ENCODE data around the gene PHLPP2.
"Not testable (repeated sequence)": the region's sequence is repeated elsewhere in the genome, so short reads cannot be mapped to it uniquely, and the experiment has no call there.

Gene PHLPP2

DNA sequence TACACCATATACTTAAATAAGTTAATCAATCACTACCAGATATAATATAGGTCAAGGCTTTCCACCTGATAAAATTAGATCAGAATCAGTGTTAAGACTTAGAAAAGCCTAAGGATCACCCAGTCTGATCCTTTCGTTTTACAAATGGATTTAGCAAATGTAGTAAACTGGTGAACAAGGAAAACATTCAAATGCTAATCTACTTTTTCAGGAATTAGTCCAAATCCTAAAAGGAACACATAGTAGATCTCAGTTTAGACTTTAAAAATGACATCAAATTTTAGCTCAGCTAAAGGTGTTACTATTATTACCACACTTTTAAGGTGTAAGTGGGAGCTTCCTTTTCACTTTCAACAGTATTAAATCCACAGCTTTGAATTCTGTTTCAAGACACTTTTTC lies 12.0 kb downstream of the PHLPP2 start:
- no peak for DNase-seq

DNA sequence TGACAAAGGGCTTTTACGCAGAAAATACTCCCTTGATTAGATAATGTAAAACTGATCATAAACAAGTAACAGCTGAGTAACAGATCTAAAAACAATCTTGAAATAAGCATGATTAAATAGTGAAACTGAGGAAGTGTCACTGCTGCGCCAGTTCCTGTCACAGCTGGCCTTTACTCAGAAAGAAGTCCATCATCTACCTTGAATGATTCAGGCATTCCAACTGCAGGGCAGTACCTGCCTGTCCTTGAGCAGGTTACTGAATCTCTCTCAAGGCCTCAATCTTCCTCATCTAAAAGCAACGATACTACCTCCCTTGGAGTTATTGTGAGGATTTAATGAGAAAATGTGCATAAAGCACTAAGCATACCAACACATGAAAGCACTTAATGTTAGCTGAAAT lies 12.7 kb downstream of the PHLPP2 start:
- no peak for DNase-seq

DNA sequence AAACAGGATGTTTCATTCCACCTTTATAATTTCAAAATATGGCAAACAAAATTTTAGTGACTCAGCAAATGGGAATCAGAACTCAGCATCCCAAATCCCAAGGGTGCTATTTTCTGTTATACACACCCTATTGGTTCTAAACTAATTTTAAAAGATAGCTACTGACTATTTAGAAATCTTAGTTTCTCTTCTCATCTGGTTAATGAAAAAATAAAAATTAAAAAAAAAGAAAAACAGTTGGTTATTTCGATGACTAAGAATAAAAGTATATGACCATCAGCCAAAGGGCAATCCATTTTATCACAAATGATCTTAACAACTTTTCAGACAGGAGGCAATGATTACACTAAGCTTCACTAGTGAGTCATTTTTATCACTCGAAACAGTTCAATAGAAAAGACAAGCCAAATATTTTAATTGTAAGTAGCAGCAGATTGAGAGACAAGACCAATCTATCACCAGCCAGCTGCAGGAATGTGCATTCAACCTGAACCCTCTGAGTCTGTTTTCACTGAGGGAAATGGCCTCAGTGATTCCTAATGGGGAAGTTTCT lies 15.2 kb downstream of the PHLPP2 start:
- no peak for DNase-seq

DNA sequence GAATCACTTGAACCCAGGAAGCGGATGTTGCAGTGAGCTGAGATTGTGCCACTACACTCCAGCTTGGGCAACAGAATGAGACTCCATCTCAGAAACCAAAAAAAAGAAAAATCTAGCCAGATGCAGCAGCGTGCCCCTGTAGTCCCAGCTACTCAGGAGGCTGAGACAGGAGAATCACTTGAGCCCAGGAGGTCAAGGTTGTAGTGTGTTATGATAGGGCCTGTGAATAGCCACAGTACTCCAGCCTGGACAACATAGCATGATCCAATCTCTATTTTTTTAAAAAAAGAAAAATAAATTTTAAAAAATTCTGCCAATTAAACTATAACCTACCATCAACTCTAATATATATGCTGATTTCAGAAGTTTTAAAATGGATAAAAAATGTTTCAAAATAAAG lies 15.8 kb downstream of the PHLPP2 start:
- DNase-seq: no peak

DNA sequence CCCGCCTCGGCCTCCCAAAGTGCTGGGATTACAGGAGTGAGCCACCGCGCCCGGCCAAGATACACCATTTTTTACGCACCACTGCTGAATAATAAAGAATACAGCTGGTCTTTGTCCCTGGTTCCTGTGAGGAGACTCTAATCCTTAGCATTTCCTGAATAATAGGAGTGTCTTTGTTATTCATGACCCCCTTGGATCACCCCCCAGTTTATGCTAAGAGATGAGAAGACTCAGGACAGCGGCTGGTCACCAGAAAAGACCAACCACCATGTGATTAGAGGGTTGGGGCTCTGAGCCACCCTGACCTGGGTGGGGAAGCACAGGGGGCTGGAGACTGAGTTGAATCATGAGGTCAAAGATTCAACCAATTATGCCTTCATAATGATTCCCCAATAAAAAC lies 17.3 kb downstream of the PHLPP2 start:
- DNase-seq: no peak

DNA sequence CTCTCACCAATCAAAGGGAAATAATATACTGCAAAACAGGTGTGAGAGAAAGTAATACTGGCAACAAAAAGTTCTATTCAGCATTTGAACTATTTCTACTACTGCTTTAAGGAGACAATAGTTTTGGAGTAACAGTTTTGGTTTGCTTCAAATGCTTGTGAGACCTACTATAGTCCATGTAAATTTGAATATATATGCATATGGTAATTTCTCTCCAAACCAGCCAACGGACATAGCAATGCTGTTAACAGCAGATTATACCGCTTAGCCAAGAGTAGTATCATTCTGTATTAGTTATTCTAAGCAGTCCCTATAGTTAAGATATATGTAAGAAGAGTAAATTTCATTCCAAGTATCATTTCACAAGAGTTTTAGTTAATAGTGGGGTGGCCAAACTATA lies 18.5 kb downstream of the PHLPP2 start:
- no peak for DNase-seq

DNA sequence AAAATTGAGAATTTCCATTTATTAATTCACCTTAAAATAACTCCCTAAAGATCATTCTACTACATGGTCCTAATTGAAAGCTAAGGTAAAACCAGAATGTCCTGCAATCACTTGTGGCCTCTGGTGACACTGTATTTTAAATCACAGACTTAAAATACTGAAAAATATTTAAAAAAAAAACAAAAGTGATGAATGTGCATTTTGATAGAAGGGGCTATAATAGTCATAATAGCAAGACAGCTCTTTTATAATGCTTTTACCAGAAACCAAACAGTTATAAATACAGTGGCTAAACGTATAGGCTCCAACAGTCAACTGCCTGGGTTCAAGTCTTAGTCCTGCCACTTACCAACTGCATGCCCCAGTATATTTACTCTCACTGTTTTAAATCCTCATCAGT lies 21.2 kb downstream of the PHLPP2 start:
- no peak for DNase-seq

DNA sequence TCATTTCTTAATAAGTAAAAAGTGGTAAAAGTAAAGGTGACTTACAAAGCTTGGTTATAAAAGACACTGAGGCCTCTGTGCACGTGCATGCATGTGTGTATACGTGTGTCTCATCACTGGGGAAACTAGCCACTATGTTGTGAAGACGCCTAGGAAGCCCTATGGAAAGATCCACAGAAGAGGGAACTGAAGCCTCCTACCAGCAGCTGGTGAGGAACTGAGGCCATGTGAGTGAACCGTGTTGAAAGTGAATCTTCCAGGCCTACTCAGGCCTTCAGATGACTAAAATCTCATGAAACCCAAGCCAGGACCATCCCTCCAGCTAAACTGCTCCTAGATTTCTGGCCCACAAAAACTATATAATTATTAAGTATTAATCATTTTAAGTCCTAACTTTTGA lies 23.7 kb downstream of the PHLPP2 start:
- no peak for DNase-seq

DNA sequence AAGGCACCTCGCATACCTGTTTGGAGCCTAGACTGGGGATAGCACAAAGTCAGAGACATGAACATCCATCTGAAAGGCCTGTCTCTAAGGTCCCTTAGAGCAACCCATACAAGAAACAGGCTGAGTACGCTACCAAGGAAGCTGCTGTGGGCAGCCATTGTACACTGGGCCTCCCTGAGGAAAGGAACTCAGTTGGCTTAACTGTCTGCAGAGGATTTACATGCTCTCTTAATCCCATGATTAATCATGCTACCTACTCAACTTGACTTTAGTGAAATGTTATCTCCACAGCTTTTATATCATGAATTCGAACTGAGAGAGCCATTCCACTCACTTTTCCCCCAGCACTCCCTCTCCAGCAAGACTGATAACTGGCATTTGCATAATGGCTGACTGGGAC lies 26.0 kb downstream of the PHLPP2 start:
- DNase-seq: no peak

DNA sequence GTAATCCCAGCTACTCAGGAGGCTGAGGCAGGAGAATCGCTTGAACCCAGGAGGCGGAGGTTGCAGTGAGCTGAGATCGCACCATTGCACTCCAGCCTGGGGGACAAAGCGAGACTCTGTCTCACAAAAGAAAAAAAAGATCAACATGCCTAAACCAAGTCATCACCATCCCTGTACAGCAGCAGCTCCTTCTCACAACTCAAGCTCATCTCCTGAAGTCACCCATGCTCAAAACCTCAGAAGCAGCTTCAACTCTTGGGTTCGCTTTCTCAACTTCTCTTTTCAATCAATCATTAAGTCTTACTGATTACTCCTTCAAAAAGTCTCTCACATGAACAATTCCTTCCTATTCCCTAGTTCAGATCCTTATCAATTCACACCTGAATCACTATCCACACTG lies 31.3 kb downstream of the PHLPP2 start:
- DNase-seq: no peak

DNA sequence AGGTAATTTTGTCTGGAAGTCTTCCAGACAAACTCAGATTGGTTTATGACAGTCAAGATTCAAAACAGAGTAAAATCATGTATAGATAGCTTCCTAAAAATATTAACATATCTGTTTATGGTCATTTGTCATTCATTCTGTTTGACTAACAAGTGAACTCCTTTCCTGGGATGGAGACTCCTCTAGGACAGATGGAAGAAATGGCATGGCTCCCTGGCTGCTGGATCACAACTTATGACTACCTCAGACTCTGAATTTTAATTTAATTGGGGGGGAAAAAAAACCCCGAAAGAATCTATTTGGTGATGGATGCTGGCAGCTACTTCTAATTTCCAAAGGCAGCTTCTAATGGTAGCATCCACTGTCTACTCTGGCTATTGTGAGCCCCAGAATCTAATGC lies 34.6 kb downstream of the PHLPP2 start:
- no peak for DNase-seq

DNA sequence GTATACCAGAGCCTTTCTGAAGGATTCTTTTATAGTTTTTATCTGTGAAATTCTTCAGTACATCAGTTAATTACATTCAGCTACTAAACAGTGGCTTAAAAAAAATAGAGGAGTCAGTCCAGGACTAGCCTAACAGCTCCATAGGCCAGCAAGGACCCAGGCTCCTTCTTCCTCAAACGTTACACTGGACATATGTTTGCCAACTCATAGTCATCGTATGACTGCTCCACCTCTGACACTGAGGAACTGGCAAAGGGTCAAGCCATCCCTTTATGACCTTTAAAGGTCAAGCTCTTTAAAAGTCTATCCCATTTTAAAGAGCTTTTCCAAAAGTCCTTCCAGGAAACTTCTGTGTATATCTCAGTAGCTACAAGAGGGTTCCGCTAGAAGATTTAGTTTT lies 36.6 kb downstream of the PHLPP2 start:
- no peak for DNase-seq

DNA sequence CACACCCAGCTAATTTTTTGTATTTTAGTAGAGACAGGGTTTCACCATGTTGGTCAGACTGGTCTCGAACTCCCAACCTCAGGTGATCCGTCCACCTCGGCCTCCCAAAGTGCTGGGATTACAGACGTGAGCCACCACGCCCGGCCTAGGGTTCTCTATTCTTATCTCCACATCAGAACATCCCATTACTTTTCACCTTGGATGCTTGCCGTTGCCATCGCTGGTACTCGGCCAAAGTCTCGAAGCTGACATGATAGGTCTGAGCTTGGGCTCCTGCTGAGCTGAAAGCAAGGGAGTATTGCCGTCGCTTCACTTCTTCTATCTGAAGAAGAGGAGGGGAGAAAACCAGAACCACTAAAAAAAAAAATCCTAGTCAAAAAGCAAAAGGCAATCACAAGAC lies 40.2 kb downstream of the PHLPP2 start:
- DNase-seq: not testable (repeated sequence)

DNA sequence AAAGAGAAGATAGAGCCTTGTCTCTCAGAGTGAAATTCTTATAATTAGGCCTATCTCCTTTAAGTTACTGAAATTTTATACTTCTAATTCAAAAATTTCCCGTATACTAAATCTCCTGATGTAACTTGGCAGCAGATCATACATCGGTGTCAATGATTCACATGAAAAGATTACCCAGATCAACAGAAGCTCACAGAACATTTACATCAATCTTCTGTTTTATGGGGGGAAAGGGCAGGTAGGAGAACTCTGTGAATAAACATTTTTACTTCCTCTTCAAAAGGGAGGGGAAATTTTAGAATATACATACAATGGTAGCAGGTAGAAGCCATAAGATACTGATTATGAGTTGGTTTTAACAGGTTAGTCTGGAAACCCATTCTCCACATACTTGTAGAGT lies 43.1 kb downstream of the PHLPP2 start:
- no peak for DNase-seq

DNA sequence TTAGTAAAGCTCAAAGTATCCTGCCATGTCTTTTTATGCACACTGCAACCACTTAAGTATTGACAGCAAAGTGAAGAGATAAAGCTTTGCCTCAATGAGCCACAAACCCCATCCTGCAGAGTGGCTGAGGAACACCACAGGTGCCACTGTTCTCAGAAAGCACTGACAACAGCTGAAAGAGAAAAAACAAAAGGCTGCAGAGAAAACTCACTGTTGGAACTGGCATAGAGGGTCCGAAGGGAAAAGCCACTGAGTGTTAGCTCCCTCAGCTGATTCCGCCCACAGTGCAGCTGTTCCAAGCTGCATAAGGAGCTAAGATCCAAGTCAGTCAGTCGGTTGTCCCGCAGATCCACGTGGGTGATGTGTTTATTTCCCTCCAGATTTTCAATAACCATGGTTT lies 48.3 kb downstream of the PHLPP2 start:
- DNase-seq: no peak

DNA sequence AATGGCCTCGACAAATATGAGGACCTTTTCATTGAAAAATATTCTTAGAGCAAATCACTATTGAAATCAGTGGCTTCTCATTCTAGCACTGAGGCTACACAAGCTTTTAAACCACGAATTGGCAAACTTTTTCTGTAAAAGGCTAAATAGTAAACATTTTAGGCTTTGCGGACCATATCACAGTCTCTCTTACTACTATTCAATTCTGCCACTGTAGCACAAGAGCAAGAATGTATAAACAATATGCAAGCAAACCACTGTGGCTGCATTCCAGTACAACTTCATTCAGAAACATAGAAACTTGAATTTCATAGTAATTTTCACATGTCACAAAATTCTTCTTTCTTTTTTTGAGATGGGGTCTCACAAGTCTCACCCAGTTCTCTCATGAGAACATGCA lies 49.1 kb downstream of the PHLPP2 start:
- DNase-seq: no peak

DNA sequence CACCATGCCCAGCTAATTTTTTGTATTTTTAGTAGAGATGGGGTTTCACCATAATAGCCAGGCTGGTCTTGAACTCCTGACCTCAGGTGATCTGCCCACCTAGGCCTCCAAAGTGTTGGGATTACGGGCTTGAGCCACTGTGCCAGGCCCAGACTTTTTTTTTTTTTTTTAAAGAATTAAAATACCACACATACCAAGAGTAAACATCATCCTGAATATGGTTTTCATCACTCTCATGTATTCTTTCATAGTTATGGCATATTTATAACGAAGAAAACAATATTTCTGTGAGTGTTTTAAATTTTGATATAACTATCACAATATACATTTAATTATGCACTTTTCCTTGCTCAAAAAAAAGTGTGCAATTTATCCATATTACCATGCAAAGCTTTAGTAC lies 50.3 kb downstream of the PHLPP2 start:
- no peak for DNase-seq

DNA sequence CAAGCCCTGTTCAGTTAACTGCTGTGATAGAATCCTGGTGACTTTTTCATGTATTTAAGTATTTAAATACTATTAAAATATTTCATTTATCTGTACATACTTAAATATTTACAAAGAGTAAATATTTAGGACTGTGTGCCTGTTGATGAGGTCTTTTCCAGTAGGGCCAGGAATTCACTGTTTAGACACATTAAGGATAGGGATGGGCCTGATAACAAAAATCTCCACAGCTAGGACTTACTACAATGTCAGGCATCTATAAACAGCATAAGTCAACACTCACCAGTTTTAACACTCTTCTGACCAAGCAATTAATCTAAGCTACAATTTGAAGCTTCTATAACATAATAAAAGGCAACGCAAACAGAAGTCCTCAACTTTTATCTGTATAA lies 50.9 kb downstream of the PHLPP2 start:
- no peak for DNase-seq

DNA sequence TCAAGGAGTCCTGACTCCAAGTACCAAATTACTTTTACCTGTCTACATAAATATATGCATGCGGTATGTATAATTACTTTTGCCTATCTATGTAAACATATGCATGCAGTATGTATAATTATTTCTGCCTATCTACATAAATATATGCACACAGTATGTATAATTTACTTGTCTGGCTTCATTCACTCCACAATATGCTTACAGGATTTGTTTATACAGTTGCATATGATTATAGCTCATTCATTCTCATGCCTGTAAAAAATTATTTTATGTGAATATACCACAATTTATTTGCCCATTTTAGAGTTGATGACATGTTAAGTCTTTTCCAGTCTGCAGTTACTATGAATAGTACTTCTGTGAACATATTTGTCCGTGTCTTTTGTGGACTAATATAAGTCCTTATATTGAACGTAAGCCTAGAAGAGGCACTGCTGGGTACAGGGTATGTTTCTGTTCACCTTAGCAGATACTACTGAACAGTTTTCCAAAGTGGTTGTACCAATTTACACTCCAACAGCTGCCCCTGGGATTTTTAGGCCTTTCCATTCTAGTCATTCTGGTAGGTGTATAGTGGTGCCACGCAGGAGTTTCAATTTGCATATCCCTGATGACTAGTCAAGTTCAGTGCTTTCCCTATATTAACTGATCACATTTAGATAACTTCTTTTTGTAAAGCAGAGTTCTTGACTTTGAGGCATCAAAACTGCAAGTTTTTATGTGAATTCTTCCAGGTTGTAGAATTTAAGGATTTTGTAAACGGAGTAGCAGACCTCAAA lies 51.5 kb downstream of the PHLPP2 start:
- no peak for DNase-seq

DNA sequence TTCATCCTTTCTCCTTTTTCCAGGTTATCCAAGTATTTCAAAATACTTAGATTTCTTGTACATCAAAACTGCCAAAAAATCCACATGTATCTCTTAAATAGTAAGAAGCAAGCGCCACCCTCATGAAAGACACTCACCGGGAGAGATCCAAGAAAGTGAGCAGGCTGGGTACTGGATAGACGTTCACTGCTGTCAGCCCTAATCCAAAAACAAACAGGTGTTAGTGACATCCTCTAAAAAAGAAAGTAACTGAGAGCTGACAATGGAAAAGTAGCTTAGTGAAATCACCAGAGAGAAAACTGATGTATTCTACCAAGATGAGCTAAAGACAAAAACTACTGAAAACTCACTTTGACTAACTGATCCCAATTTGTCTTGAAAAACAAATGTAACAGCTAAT lies 52.4 kb downstream of the PHLPP2 start:
- DNase-seq: no peak

DNA sequence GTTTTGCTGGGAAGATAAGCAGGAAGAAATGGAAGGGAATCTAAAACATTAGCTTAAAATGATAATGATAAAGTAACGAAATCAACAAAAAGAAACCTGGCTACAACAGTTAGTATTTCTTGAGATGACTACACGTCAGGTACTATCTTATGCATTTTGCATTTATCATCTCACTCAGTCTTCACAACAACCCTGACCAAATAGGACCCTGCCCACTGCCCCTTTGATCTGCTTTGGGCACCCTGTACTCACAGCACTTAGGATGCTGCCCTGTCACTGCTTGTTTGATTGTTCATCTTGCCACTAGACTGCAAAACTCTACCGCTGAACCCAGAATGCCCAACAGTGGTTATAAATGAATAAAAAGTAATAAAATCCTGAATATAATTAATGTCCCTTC lies 53.3 kb downstream of the PHLPP2 start:
- DNase-seq: no peak

DNA sequence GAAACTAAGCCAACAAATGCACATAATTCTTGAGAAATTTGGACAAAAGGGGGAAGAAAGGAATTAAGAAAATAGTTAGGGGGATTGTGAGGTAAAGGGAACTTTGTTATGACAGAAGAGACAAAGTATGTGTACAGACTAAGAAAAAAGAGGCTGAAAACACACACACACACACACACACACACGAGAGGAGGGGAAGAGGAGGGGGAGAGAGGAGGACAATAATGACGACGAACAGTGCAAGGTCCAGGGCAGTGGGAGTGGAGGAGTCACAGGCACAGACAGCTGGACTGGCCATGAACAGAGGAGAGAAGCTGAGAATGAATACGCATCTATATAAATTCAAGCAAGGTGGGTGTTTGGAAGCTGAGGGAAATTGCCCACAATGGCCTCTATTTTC lies 54.0 kb downstream of the PHLPP2 start:
- DNase-seq: no peak

DNA sequence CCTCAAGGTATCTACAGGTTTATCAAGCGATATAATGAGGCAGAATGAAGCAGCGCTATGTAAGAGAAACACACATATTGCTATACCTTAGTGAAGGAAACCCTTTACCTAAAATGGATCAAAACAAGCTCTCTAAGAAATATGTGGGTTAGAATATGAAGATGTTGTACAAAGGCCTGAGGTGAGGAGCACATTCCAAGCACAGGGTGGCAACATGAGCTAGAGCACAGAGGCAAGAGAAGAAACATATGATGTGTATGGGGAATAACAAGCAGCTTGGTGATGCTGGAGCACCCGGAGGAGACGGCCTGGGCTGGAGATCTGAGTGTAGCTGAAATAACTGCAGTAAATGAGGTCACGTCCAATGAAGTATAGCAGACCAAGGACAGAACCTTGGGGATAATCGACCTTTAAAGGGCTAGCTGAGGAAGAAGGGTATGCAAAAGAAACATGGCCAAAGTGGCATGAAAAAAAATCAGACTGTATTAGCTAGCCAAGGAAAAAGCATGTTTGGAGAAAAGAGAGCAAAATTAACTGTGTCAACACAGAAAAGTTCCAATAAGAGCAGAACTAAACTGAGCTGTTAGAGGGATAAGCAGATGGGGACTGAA lies 54.5 kb downstream of the PHLPP2 start:
- DNase-seq: no peak

DNA sequence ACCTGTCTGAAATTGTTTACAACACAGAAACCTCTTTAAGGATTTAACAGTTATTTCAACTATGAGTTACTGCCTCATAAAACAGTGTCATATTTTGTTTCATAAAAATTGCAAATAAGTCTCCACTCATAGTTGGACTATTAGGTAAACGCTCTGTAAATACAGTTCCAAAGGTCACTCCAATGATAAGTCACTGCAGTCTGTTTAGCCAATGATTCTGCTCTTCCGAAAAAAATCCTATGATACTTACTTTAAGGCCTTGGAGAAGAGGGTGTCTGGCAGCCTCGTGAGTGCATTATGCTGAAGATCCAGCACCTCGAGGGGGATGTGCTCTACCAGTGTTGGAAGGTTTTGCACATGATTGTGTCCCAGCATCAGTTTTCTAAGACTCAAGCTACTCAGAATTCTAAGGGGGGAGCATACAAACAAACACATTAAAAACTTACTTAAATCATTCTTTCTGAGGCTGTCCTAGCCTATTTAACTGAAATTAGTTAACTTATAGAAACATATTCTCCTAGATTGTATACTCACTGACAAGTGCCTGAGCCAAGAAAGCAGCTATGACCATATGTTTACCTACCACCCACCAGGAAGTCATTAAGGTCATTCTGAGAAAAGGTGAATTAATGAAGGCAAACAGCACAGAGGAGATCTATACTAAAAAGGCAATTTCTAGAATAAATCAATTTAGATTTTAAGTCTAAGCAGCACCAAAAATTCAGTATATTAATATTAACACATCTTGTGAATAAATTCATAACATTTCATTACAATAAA lies 57.4 kb downstream of the PHLPP2 start:
- no peak for DNase-seq
